GM19463 (cell line): ENCODE data around the gene GNPTG.

ENCODE experiments used
- ATAC-seq: cut with Tn5 transposase; IDR thresholded peaks from one replicate; pipeline ENCODE4 v1.9.1; 2021; ENCODE audit warnings: mild to moderate bottlenecking, moderate library complexity; ENCODE audit not compliant: unreplicated experiment

GNPTG gene

GRCh38 chr16:1392826-1393225 is 41.1 kb downstream of the GNPTG start:
- ATAC-seq, result no peak

GRCh38 chr16:1393613-1394176 is 42.0 kb downstream of the GNPTG start:
- ATAC-seq, result no peak

GRCh38 chr16:1394367-1394951 is 42.7 kb downstream of the GNPTG start:
- no peak for ATAC-seq

- ATAC-seq, result no peak
Measured at GRCh38 chr16:1395444-1396031, 43.8 kb downstream of the GNPTG start.

GRCh38 chr16:1397779-1398178 is 46.0 kb downstream of the GNPTG start:
- no peak for ATAC-seq

GRCh38 chr16:1398351-1398750 is 46.6 kb downstream of the GNPTG start:
- no peak for ATAC-seq

GRCh38 chr16:1398826-1399581 is 47.3 kb downstream of the GNPTG start:
- no peak for ATAC-seq

- no peak for ATAC-seq
Measured at GRCh38 chr16:1401061-1401757, 49.5 kb downstream of the GNPTG start.

GRCh38 chr16:1401758-1402154 is 50.0 kb downstream of the GNPTG start:
- ATAC-seq, result no peak

GRCh38 chr16:1403036-1403435 is 51.3 kb downstream of the GNPTG start:
- no peak for ATAC-seq

- no peak for ATAC-seq
Measured at GRCh38 chr16:1403733-1404132, 52.0 kb downstream of the GNPTG start.

GRCh38 chr16:1407753-1408152 is 56.0 kb downstream of the GNPTG start:
- ATAC-seq, result no peak

- peak; percentile 69 for ATAC-seq
Measured at GRCh38 chr16:1408171-1408837, 56.6 kb downstream of the GNPTG start.

- no peak for ATAC-seq
Measured at GRCh38 chr16:1412847-1413246, 61.1 kb downstream of the GNPTG start.
